Lung (tissue), 12 donors: ENCODE data around the gene CBLB. TPM values are rescaled to one million over a fixed set of nuclear protein-coding genes. Genes with fewer than 3 reads are reported as not detected.

Source experiments
- ATAC-seq: fragments of 200-7000 bp; cut with Tn5 transposase; one replicate; pipeline ENCODE4 v1.9.1; 2020; ENCODE audit warnings: moderate number of reproducible peaks; ENCODE audit not compliant: insufficient read depth, low FRiP score
- DNase-seq, 3 donors: peaks; one replicate each; pipeline ENCODE4 v3.0.0-alpha.2; 2013 to 2017
- H3K27ac ChIP-seq, 2 donors: one replicate each; pipeline ENCODE4 v1.5.1; 2013; ENCODE audit warnings: mild to moderate bottlenecking in 2 of 2, moderate library complexity in 2 of 2, control low read depth in 1 of 2, inconsistent platforms in 1 of 2, low read depth in 1 of 2, low read length in 1 of 2
- H3K27me3 ChIP-seq, 3 donors: one replicate each; pipeline ENCODE4 v1.5.1; 2013; ENCODE audit warnings: low read length in 2 of 3; ENCODE audit not compliant: control insufficient read depth in 3 of 3, insufficient read depth in 3 of 3
- H3K36me3 ChIP-seq, 4 donors: one replicate each; pipeline ENCODE4 v1.5.1; 2013; ENCODE audit warnings: low read length in 4 of 4, mild to moderate bottlenecking in 1 of 4, moderate library complexity in 1 of 4; ENCODE audit not compliant: control insufficient read depth in 4 of 4, insufficient read depth in 4 of 4
- H3K4me1 ChIP-seq, 5 donors: one replicate each; pipeline ENCODE4 v1.5.1; 2013; ENCODE audit warnings: low read length in 5 of 5, mild to moderate bottlenecking in 2 of 5, moderate library complexity in 1 of 5; ENCODE audit not compliant: control insufficient read depth in 5 of 5, insufficient read depth in 5 of 5
- H3K4me3 ChIP-seq: one replicate; pipeline ENCODE4 v1.5.1; 2013; ENCODE audit warnings: mild to moderate bottlenecking, control low read depth, moderate library complexity
- H3K9ac ChIP-seq, 2 donors: one replicate each; pipeline ENCODE4 v1.5.1; 2013; ENCODE audit warnings: low read length in 2 of 2, control low read depth in 1 of 2; ENCODE audit not compliant: insufficient read depth in 1 of 2
- H3K9me3 ChIP-seq, 4 donors: one replicate each; pipeline ENCODE4 v1.5.1; 2013; ENCODE audit warnings: low read length in 3 of 4, mild to moderate bottlenecking in 1 of 4, moderate library complexity in 1 of 4; ENCODE audit not compliant: control insufficient read depth in 4 of 4, insufficient read depth in 3 of 4
- WGBS, 2 donors: extraction: QIAGEN DNeasy Blood & Tissue Kit; methylation state at CpG; one replicate each; pipeline ENCODE4 v1.1.7; 2013; 5-methylcytosine and 5-hydroxymethylcytosine counted together
- polyA plus RNA-seq, 2 donors: library from polyadenylated mRNA; stranded (reverse); fragments of 200-250 nt; gene quantifications; one replicate each; pipeline ENCODE4 v1.2.1, GENCODE V29; 2013
- total RNA-seq, 2 donors: library from RNA; depleted of rRNA in 1 of 2; stranded (reverse); fragments of >200 nt in 1 of 2; gene quantifications; one replicate each; pipeline ENCODE4 v1.2.1, GENCODE V29; 2014 to 2021
- TF ChIP-seq, protein P1 (sequence below): IDR thresholded peaks from 2 replicates; pipeline ENCODE4 v1.5.1; 2012; ENCODE audit warnings: mild to moderate bottlenecking; ENCODE audit errors: control extremely low read depth, extremely low read depth
- donor health status: control.
- donor health status: control.
- donor health status: Bipolar disorder and iron deficiency.
- donor health status: healthy.
- donor health status: DM: yes; HTN: yes; CAD: no.

CBLB gene
- total and polyA plus RNA-seq, 4 donors = 7.2 to 124 (median 24.6) TPM

DNA sequence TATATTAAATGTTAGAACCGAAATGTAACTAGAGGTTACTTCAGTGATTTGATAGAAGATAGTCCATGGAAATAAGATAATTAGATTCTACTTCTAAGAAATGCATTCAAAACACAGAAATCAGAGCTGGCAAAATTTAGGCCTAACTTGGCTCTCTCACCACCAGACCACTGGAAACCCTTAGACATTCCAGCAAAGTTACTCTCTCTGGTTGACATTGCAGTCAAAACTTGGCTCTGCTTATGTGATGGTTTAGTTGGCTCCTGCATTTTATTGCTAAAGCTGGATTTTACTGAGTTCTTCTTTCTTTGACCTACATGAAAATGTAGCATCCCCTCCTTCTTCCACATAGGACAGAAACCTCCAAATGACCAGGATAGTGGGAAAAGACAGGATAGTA, 35.4 kb upstream of the CBLB start:
- no peak for DNase-seq
- WGBS, 2 donors = 94 to 99% methylated on average over 1 of the region's 1 CpG
- no peak overlapping the region for H3K27ac ChIP-seq
- H3K4me1 ChIP-seq = peaks cover 0 to 28% (median 0%) of the 10 kb centered on the region in 5 donors
- H3K9ac ChIP-seq = no peak overlapping the region
- no peaks in the 10 kb centered on the region for H3K9me3 ChIP-seq
- H3K36me3 ChIP-seq = no peaks in the 10 kb centered on the region
- ATAC-seq = no peak
- TF ChIP-seq, protein P1, sequence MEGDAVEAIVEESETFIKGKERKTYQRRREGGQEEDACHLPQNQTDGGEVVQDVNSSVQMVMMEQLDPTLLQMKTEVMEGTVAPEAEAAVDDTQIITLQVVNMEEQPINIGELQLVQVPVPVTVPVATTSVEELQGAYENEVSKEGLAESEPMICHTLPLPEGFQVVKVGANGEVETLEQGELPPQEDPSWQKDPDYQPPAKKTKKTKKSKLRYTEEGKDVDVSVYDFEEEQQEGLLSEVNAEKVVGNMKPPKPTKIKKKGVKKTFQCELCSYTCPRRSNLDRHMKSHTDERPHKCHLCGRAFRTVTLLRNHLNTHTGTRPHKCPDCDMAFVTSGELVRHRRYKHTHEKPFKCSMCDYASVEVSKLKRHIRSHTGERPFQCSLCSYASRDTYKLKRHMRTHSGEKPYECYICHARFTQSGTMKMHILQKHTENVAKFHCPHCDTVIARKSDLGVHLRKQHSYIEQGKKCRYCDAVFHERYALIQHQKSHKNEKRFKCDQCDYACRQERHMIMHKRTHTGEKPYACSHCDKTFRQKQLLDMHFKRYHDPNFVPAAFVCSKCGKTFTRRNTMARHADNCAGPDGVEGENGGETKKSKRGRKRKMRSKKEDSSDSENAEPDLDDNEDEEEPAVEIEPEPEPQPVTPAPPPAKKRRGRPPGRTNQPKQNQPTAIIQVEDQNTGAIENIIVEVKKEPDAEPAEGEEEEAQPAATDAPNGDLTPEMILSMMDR = no peak
- no peak overlapping the region for H3K4me3 ChIP-seq
- H3K27me3 ChIP-seq = no peaks in the 10 kb centered on the region

DNA sequence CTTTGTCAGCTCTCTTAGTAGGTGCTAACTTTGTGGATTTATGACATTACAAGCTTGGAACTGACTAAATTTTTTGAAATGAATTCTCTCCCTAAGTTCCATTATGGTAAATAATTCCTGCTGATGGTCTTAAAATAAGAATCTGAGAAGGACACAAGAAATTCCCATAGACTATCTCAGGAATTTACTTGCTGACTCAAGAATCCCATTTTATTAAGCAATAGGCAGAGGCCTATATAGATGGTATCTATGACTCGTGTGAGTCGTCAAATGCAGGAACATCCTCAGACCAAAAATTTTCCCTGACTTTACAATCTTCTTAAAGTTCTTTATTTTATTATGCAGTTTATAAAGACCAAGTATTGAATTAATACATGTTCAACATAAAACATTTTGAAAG, 30.7 kb upstream of the CBLB start:
- H3K27me3 ChIP-seq = no peaks in the 10 kb centered on the region
- peaks cover 0 to 10% (median 0%) of the 10 kb centered on the region in 5 donors for H3K4me1 ChIP-seq
- TF ChIP-seq, protein P1 = no peak
- H3K9me3 ChIP-seq = no peaks in the 10 kb centered on the region
- no peak overlapping the region for H3K4me3 ChIP-seq
- DNase-seq = no peak
- ATAC-seq = no peak
- H3K36me3 ChIP-seq = no peaks in the 10 kb centered on the region
- H3K9ac ChIP-seq = no peak overlapping the region
- no peak overlapping the region for H3K27ac ChIP-seq
- WGBS, 2 donors = 87 to 89% methylated on average over 2 of the region's 2 CpGs

DNA sequence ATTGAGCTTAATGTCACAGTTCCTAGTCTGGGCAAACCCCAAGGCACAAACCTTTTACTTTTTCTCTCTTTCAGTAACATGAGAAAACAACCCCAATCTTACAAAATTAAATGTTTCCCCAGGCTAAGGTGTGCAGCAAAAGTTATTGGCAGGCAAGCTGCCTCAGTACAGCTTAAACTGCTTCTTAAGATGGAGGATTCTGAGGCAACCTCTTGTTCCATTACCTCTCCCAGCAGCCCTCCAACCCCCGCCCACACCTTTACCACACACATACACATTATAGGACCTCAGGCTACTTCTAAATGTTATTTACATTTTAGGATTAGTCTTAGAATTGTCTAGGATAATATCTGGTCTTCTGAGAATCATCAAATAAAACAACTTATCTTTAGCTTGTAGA, 22.3 kb upstream of the CBLB start:
- ATAC-seq = no peak

More for the DNA sequence above, 22.3 kb upstream of the CBLB start:
- Histone ChIP-seq H3K27ac (no peak overlapping the region), H3K36me3 (no peaks in the 10 kb centered on the region), H3K4me1 (no peaks in the 10 kb centered on the region), H3K4me3 (no peak overlapping the region), H3K9ac (no peak overlapping the region), H3K9me3 (no peaks in the 10 kb centered on the region), H3K27me3 (no peaks in the 10 kb centered on the region)
- TF ChIP-seq, protein P1 = no peak
- no peak for DNase-seq
- WGBS, 2 donors = 96 to 97% methylated on average over 1 of the region's 1 CpG
